GM12873 (cell line): ENCODE measurements around the gene PRPF40A.

Experiments
- TF ChIP-seq, protein P1 (sequence below): IDR thresholded peaks from 2 replicates; pipeline ENCODE4 v1.5.1; 2012; ENCODE audit warnings: low read depth, mild to moderate bottlenecking, moderate library complexity, low read length, control low read depth; ENCODE audit not compliant: insufficient read depth; ENCODE audit errors: missing control alignments

The PRPF40A gene

DNA sequence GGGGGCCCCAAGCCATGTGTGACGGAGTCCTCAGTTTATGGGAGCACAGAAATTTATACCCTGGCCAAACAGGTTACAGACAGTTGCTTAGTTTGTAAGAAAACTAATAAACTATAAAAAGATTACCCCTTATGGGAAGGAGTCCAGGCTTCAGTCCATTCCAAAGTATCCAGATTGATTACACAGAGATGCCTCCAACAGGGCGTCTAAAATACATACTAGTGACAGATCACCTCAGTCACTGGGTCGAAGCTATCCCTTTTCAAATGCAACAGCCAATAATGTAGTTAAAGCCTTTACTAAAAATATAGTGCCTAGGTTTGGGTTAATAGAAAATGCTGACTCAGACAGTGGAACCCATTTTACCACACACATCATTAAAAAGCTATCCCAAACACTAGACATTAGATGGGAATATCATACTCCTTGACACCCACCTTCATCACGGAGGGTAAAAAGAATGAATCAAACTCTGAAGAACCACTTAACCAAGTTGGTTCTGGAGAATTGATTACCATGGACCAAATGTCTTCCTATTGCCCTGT lies 10.7 kb downstream of the PRPF40A start:
- TF ChIP-seq, protein P1, sequence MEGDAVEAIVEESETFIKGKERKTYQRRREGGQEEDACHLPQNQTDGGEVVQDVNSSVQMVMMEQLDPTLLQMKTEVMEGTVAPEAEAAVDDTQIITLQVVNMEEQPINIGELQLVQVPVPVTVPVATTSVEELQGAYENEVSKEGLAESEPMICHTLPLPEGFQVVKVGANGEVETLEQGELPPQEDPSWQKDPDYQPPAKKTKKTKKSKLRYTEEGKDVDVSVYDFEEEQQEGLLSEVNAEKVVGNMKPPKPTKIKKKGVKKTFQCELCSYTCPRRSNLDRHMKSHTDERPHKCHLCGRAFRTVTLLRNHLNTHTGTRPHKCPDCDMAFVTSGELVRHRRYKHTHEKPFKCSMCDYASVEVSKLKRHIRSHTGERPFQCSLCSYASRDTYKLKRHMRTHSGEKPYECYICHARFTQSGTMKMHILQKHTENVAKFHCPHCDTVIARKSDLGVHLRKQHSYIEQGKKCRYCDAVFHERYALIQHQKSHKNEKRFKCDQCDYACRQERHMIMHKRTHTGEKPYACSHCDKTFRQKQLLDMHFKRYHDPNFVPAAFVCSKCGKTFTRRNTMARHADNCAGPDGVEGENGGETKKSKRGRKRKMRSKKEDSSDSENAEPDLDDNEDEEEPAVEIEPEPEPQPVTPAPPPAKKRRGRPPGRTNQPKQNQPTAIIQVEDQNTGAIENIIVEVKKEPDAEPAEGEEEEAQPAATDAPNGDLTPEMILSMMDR, result no peak

DNA sequence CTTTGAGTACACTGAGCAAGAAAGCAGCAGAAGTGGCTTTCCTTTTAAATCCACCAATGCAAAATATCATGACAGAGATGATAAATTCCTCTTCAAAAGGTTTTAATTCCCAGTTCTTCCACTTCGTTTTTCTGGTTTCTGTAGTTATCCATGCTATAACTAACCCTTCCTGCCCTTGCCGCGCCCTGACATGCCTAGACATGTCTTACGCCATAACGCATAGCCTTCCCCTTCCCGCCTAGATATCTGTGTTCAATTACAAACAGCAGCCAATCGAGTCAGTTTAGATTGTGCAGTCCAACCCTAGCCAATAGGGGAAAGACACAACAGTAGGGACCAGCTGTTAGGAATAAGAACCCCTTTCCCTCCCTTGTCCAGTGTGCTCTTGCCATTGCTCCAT lies 16.1 kb downstream of the PRPF40A start:
- TF ChIP-seq, protein P1, result no peak

DNA sequence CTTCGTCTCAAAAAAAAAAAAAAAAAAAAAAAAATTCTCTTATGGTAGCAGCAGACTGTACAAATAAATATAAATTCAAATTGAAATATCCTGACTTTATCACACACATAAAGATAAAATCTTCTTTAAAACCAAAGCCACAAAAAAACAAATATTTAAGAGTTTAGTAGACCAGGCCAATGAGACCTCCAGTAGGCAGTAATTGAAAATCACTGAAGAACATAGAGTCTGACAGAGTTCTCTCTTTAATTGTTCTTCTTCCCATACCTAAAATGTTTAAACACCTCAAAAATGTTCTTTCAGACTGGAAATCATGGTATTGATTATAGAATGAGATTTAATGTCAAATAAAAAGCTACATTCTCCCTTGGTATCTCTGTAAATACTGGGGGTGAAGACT lies 20.8 kb downstream of the PRPF40A start:
- TF ChIP-seq, protein P1, result no peak

DNA sequence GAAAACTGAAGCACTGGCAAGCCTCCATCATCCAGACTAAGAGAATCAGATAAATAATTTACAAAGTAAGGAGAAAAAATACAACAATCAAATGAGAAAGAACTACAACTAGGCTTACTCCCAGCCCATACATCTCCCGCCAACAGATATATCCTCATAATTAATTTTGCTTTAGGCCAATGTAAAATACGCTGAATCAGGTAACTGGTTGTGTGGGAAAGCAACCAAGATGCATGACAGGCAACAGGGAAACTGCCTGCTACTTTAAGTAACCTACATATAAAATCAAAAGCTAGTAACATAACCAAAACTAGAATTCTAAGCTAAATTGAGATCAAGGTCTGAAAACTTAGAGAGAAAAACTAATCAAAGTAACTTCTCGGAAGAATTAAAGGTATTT lies 21.5 kb downstream of the PRPF40A start:
- TF ChIP-seq, protein P1, result no peak

DNA sequence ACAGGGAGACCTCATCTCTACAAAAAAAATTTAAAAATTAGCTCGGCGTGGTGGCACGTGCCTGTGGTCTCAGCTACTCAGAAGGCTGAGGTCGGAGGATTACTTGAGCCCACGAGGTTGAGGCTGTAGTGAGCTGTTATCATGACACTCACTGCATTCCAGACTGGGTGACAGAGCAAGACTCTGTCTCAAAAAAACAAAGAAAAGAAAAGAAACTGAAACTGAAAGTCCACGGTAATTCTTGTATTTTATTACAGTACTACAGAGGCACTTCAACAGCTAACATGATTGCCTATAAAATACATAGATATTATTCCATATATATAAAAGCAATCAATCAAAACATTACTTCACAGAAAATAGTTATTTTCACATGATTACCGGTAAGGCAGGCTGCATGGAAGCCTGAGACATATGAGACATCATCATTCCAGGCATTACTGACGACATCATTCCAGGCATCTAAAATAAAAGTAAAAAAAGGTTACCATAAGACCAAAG lies 23.1 kb downstream of the PRPF40A start:
- TF ChIP-seq, protein P1, result no peak

DNA sequence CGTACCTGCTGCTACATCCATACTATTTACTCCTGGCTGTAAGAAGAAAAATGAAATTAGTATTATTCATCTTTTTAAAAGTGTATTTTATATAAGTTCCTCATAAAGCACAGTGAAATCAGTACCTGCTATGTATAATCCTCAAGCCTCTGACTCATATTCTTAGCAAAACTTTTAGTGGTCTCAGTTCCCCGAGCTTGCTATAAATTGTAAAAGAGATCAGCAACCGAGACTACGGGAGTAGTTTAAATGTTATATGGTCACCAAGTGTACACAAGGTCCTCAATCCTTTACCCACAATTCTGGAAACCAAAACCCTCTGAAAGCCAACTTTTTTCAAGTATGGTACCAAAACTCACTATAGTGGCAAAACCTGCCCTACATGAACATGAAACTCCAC lies 24.2 kb downstream of the PRPF40A start:
- TF ChIP-seq, protein P1, result no peak

DNA sequence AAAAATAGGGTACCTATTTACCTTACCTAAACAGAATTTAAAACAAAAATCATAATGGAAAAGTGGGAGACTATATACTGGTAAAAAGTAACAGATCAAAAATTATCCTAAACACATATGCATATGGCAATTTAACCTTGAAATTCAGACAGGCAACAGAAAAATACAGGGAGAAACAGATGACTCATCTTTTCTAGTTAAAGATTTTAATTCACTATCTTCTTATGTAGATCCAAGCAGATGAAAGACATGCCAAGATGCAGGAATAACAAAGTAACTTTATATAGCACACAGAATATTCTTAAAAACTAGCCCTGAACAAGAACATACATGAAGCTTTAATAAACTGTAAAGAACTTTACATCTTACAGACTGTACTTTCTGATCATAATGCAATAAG lies 30.9 kb downstream of the PRPF40A start:
- TF ChIP-seq, protein P1, result no peak

DNA sequence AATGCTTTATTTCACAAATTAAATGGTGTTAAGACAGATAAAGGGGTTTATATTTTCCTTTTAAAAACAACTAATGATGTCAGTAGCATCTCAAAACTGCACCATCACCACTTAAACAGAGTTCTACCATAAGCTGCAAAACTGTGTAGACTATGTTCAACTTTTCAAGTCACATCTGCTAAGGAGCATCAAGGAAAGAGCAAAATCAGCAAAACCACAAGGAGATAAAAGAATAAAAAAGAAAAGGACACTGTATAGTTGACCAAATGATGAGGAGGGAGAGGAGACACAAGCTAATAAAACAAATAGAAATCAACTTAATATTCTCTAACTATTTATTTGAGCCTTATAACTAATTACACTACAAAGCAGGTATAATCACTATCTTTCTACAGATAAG lies 33.9 kb downstream of the PRPF40A start:
- TF ChIP-seq, protein P1, result no peak
